SH-SY5Y (cell line): Measurements from ENCODE around the gene IGF1R.

Source experiments
- GATA2 ChIP-seq: IDR thresholded peaks from 2 replicates; pipeline ENCODE4 v1.6.1; 2011; ENCODE audit warnings: mild to moderate bottlenecking, low read depth, low read length
- GATA3 ChIP-seq: IDR thresholded peaks from 2 replicates; pipeline ENCODE4 v1.6.1; 2011; ENCODE audit warnings: low read depth, mild to moderate bottlenecking, low read length, moderate library complexity

The IGF1R gene

GRCh38 chr15:98718426-98719136 lies 70.2 kb downstream of the IGF1R start:
- TF ChIP-seq GATA2 (no peak), GATA3 (no peak)

- TF ChIP-seq GATA2: no peak
- no peak for TF ChIP-seq GATA3
These were observed 70.9 kb downstream of the IGF1R start for GRCh38 chr15:98719137-98719740.

GRCh38 chr15:98720031-98720430 lies 71.7 kb downstream of the IGF1R start:
- TF ChIP-seq GATA3 (no peak), GATA2 (no peak)

GRCh38 chr15:98720577-98721565 lies 72.5 kb downstream of the IGF1R start:
- TF ChIP-seq GATA3: no peak
- no peak for TF ChIP-seq GATA2

GRCh38 chr15:98722209-98722608 lies 73.9 kb downstream of the IGF1R start:
- no peak for TF ChIP-seq GATA3
- no peak for TF ChIP-seq GATA2

GRCh38 chr15:98722645-98723044 lies 74.3 kb downstream of the IGF1R start:
- no peak for TF ChIP-seq GATA3
- TF ChIP-seq GATA2: no peak

GRCh38 chr15:98723195-98723594 lies 74.9 kb downstream of the IGF1R start:
- TF ChIP-seq GATA2: no peak
- no peak for TF ChIP-seq GATA3

GRCh38 chr15:98724048-98724447 lies 75.7 kb downstream of the IGF1R start:
- TF ChIP-seq GATA3 (no peak), GATA2 (no peak)

GRCh38 chr15:98724494-98724893 lies 76.2 kb downstream of the IGF1R start:
- no peak for TF ChIP-seq GATA2

GRCh38 chr15:98725874-98726273 lies 77.5 kb downstream of the IGF1R start:
- TF ChIP-seq GATA2: no peak
- no peak for TF ChIP-seq GATA3

GRCh38 chr15:98727115-98728040 lies 79.0 kb downstream of the IGF1R start:
- TF ChIP-seq GATA2: no peak
- TF ChIP-seq GATA3: no peak

- no peak for TF ChIP-seq GATA3
- no peak for TF ChIP-seq GATA2
These were observed 79.9 kb downstream of the IGF1R start for GRCh38 chr15:98728082-98728810.

- TF ChIP-seq GATA2 (no peak), GATA3 (no peak)
These were observed 80.4 kb downstream of the IGF1R start for GRCh38 chr15:98728811-98729160.
